Hematopoietic multipotent progenitor cell treated with erythropoietin and hydrocortisone succinate and interleukin-3 and kit ligand, for 8 days (in vitro differentiated cells): Measurements from ENCODE around the gene OR5K4.
"Not testable (repeated sequence)": the region's sequence is repeated elsewhere in the genome, so short reads cannot be mapped to it uniquely, and the experiment has no call there.

Source experiments
- DNase-seq: peaks from one replicate; pipeline ENCODE4 v3.0.0-alpha.2; 2015

OR5K4 gene

GRCh38 chr3:98371853-98372252, 18.2 kb downstream of the OR5K4 start:
- no peak for DNase-seq

- DNase-seq = no peak
These were observed 18.8 kb downstream of the OR5K4 start for GRCh38 chr3:98372445-98372844.

GRCh38 chr3:98376631-98377030, 23.0 kb downstream of the OR5K4 start:
- no peak for DNase-seq

GRCh38 chr3:98388147-98388546, 34.5 kb downstream of the OR5K4 start:
- no peak for DNase-seq

GRCh38 chr3:98390366-98390765, 36.7 kb downstream of the OR5K4 start, which contains the start of gene OR5K3:
TSS of gene OR5K3 (plus strand) at chr3:98390666. CDS start at chr3:98390666, 0 bp downstream.
- DNase-seq = no peak

- no peak for DNase-seq
These were observed 41.4 kb downstream of the OR5K4 start for GRCh38 chr3:98395101-98395500.

GRCh38 chr3:98396482-98396881, 42.8 kb downstream of the OR5K4 start:
- DNase-seq = not testable (repeated sequence)

- no peak for DNase-seq
These were observed 44.9 kb downstream of the OR5K4 start for GRCh38 chr3:98398513-98398912.

- DNase-seq = no peak
These were observed 48.9 kb downstream of the OR5K4 start for GRCh38 chr3:98402507-98402906.

- no peak for DNase-seq
These were observed 50.4 kb downstream of the OR5K4 start for GRCh38 chr3:98404010-98404409.
